IMR-90 (cell line): ENCODE data around the gene LELP1. TPM values are rescaled to one million over a fixed set of nuclear protein-coding genes. Genes with fewer than 3 reads are reported as not detected.

Experiments used
- ATAC-seq: fragments of 200-7000 bp; cut with Tn5 transposase; 2 replicates; pipeline ENCODE4 v1.9.1; 2020; ENCODE audit warnings: low read depth, mild to moderate bottlenecking, moderate library complexity
- BruUV-seq: library from RNA; stranded (reverse); fragments of 400-500 nt; replicated peaks from 2 replicates; lab custom pipeline; 2021; lab: Mats Ljungman, UMichigan
- CTCF ChIA-PET: fragments of 300-600 bp; formaldehyde crosslinking; extraction: SDS; loops from one replicate; lab custom pipeline; 2021; ENCODE audit warnings: antibody characterized with exemption; lab: Yijun Ruan, JAX
- POLR2A ChIA-PET: fragments of 300-600 bp; sonication (Branson Sonifier 250); formaldehyde crosslinking; loops from one replicate; lab custom pipeline; 2022; ENCODE audit warnings: antibody characterized with exemption; ENCODE audit not compliant: unreplicated experiment; lab: Charles Lee
- DNase-seq: peaks from one replicate; pipeline ENCODE4 v3.0.0; 2013
- H2AFZ ChIP-seq: replicated peaks from 2 replicates; pipeline ENCODE3; 2013; ENCODE audit warnings: low read length, mild to moderate bottlenecking; ENCODE audit not compliant: poor library complexity
- H2AK5ac ChIP-seq: 2 replicates; pipeline ENCODE4 v1.6.1; 2013; ENCODE audit warnings: low read depth, low read length, inconsistent platforms
- H2AK9ac ChIP-seq: replicated peaks from 2 replicates; pipeline ENCODE3; 2013; ENCODE audit warnings: mild to moderate bottlenecking, low read depth, low read length, moderate library complexity; ENCODE audit not compliant: poor library complexity
- H2BK120ac ChIP-seq: 2 replicates; pipeline ENCODE4 v1.6.1; 2013; ENCODE audit warnings: low read depth, low read length, inconsistent platforms
- H2BK15ac ChIP-seq: 3 replicates; pipeline ENCODE4 v1.6.1; 2013; ENCODE audit warnings: low read depth, low read length, inconsistent platforms
- H2BK20ac ChIP-seq: 2 replicates; pipeline ENCODE4 v1.6.1; 2013; ENCODE audit warnings: low read depth, mild to moderate bottlenecking, inconsistent platforms, low read length, moderate library complexity
- H2BK5ac ChIP-seq: 2 replicates; pipeline ENCODE4 v1.6.1; 2013; ENCODE audit warnings: mild to moderate bottlenecking, low read depth, low read length, inconsistent platforms; ENCODE audit not compliant: poor library complexity, severe bottlenecking
- H3K14ac ChIP-seq: replicated peaks from 2 replicates; pipeline ENCODE4 v1.6.1; 2013; ENCODE audit warnings: low read depth, low read length, inconsistent platforms
- H3K18ac ChIP-seq: 2 replicates; pipeline ENCODE4 v1.6.1; 2013; ENCODE audit warnings: low read depth, low read length, control low read depth
- H3K23ac ChIP-seq: 2 replicates; pipeline ENCODE4 v1.6.1; 2013; ENCODE audit warnings: low read depth, low read length, inconsistent platforms
- H3K27ac ChIP-seq: 2 replicates; pipeline ENCODE4 v1.5.1; 2013; ENCODE audit warnings: mild to moderate bottlenecking, control low read depth, low read length; ENCODE audit not compliant: insufficient read depth
- H3K27me3 ChIP-seq: 2 replicates; pipeline ENCODE4 v1.6.1; 2013; ENCODE audit warnings: low read length; ENCODE audit not compliant: control insufficient read depth, insufficient read depth
- H3K36me3 ChIP-seq: 2 replicates; pipeline ENCODE4 v1.6.1; 2013; ENCODE audit warnings: low read length, mixed read lengths; ENCODE audit not compliant: control insufficient read depth, insufficient read depth
- H3K4ac ChIP-seq: 2 replicates; pipeline ENCODE4 v1.6.1; 2013; ENCODE audit warnings: low read depth, low read length, inconsistent platforms
- H3K4me1 ChIP-seq: 2 replicates; pipeline ENCODE4 v1.6.1; 2013; ENCODE audit warnings: low read length, mixed read lengths; ENCODE audit not compliant: control insufficient read depth, insufficient read depth
- H3K4me2 ChIP-seq: 2 replicates; pipeline ENCODE4 v1.6.1; 2013; ENCODE audit warnings: low read depth, mild to moderate bottlenecking, control low read depth, low read length, moderate library complexity
- H3K4me3 ChIP-seq: 2 replicates; pipeline ENCODE4 v1.5.1; 2013; ENCODE audit warnings: low read depth, mild to moderate bottlenecking, control low read depth, low read length, moderate library complexity; ENCODE audit not compliant: insufficient read depth
- H3K56ac ChIP-seq: 2 replicates; pipeline ENCODE4 v1.6.1; 2013; ENCODE audit warnings: low read length, inconsistent platforms; ENCODE audit not compliant: insufficient read depth; ENCODE audit errors: extremely low read depth
- H3K79me1 ChIP-seq, 2 experiments: 2 replicates each; pipeline ENCODE4 v1.6.1; 2013; ENCODE audit warnings: low read length in 2 of 2, inconsistent platforms in 1 of 2, low read depth in 1 of 2
- H3K9ac ChIP-seq: 2 replicates; pipeline ENCODE4 v1.6.1; 2013; ENCODE audit warnings: low read depth, low read length, control low read depth
- H3K9me1 ChIP-seq: 2 replicates; pipeline ENCODE4 v1.6.1; 2013; ENCODE audit warnings: low read length, inconsistent platforms; ENCODE audit not compliant: insufficient read depth
- H3K9me3 ChIP-seq: 2 replicates; pipeline ENCODE4 v1.6.1; 2013; ENCODE audit warnings: low read length; ENCODE audit not compliant: control insufficient read depth, insufficient read depth
- H4K20me1 ChIP-seq: 2 replicates; pipeline ENCODE4 v1.6.1; 2013; ENCODE audit warnings: low read length, inconsistent platforms; ENCODE audit not compliant: insufficient read depth
- H4K5ac ChIP-seq: 2 replicates; pipeline ENCODE4 v1.6.1; 2013; ENCODE audit warnings: mild to moderate bottlenecking, low read depth, low read length, control low read depth
- H4K8ac ChIP-seq, 2 experiments: 2 replicates each; pipeline ENCODE4 v1.6.1; 2013; ENCODE audit warnings: low read depth in 2 of 2, low read length in 2 of 2, control low read depth in 1 of 2, inconsistent platforms in 1 of 2
- H4K91ac ChIP-seq: 2 replicates; pipeline ENCODE4 v1.6.1; 2013; ENCODE audit warnings: low read depth, low read length, inconsistent platforms; ENCODE audit not compliant: insufficient read depth
- CEBPB ChIP-seq: IDR thresholded peaks from 2 replicates; pipeline ENCODE4 v1.6.1; 2012; ENCODE audit warnings: low read depth, low read length, improper control_type of control experiment
- CHD1 ChIP-seq: IDR thresholded peaks from 2 replicates; pipeline ENCODE4 v1.6.1; 2012; ENCODE audit warnings: low read depth, low read length, improper control_type of control experiment
- FOS ChIP-seq: fragments of 150-350 bp; IDR thresholded peaks from 2 replicates; pipeline ENCODE4 v1.6.1; 2016; ENCODE audit warnings: low read depth, low read length
- MXI1 ChIP-seq: IDR thresholded peaks from 2 replicates; pipeline ENCODE4 v1.6.1; 2012; ENCODE audit warnings: low read depth, mild to moderate bottlenecking, low read length, moderate library complexity, borderline replicate concordance
- NFE2L2 ChIP-seq: fragments of 150-350 bp; IDR thresholded peaks from 2 replicates; pipeline ENCODE4 v1.6.1; 2016; ENCODE audit warnings: low read depth, mild to moderate bottlenecking, low read length
- RAD21 ChIP-seq: IDR thresholded peaks from 2 replicates; pipeline ENCODE4 v1.6.1; 2012; ENCODE audit warnings: low read length, improper control_type of control experiment
- RCOR1 ChIP-seq: IDR thresholded peaks from 2 replicates; pipeline ENCODE4 v1.6.1; 2012; ENCODE audit warnings: mild to moderate bottlenecking, low read length, improper control_type of control experiment; ENCODE audit not compliant: insufficient replicate concordance
- RFX5 ChIP-seq: IDR thresholded peaks from 2 replicates; pipeline ENCODE4 v1.8.0; 2012; ENCODE audit warnings: low read depth, mild to moderate bottlenecking, low read length, moderate library complexity
- SMC3 ChIP-seq: fragments of 150-350 bp; IDR thresholded peaks from 2 replicates; pipeline ENCODE4 v1.6.1; 2016; ENCODE audit warnings: low read depth, mild to moderate bottlenecking, antibody characterized with exemption, low read length, moderate library complexity
- USF2 ChIP-seq: fragments of 150-350 bp; IDR thresholded peaks from 2 replicates; pipeline ENCODE4 v1.6.1; 2017; ENCODE audit warnings: mild to moderate bottlenecking, antibody characterized with exemption, low read length, low read depth
- WGBS, 2 experiments: methylation state at CpG; one replicate each; pipeline versions ENCODE4 v1.1.5 to v1.1.7; 2013; ENCODE audit warnings: missing lambda C conversion rate in 2 of 2; ENCODE audit not compliant: insufficient read length in 1 of 2; ENCODE audit errors: extremely low coverage in 2 of 2; 5-methylcytosine and 5-hydroxymethylcytosine counted together
- dilution Hi-C: fragments of 300-500 bp; cut with HindIII; formaldehyde crosslinking; loops from one replicate; pipeline ENCODE4 v1.14.3; 2018; ENCODE audit warnings: low sequenced_read_pairs; ENCODE audit not compliant: unreplicated experiment
- in situ Hi-C: fragments of 300-500 bp; cut with MboI; formaldehyde crosslinking; loops from 3 replicates; pipeline ENCODE4 v1.14.3; 2019; ENCODE audit warnings: low sequenced_read_pairs, inconsistent platforms, mixed read lengths
- intact Hi-C: fragments of 100-400 bp; cut with micrococcal nuclease; formaldehyde crosslinking; loops from 2 replicates; pipeline ENCODE4 v1.10.0; 2022
- polyA plus RNA-seq, 3 experiments: library from polyadenylated mRNA; depleted of rRNA; stranded (reverse); fragments of >200 nt; gene quantifications; 2 replicates each; pipeline ENCODE4 v1.2.3, GENCODE V29; 2012; ENCODE audit warnings: low replicate concordance in 1 of 3
- total RNA-seq: library from RNA; depleted of rRNA; stranded (reverse); fragments of >200 nt; gene quantifications from 2 replicates; pipeline ENCODE4 v1.2.3, GENCODE V29; 2012

LELP1 gene
- total and polyA plus RNA-seq, 2 of the 4 experiments (the other 2 are of a cell fraction): not detected

DNA sequence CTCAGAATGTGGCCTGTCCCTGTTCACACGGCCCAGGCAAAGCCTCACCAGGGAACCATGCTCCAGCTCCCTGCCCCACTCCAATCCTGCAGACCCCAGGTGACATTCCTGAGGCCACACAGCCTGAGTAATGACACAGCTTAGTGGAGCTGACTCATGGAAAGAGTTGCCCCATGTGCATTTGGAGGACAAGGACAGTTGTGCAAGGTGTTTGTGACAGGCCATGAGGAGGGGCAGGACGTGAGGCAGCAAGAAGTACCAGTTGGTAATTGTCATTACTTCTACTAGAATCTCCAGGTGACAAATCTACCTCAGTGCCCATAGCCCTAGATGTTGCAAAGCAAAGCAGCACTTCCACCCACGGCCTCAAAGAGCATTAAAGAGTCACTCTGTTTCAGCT, 29.3 kb downstream of the LELP1 start:
- dilution Hi-C loops: no loop called here
- H2BK15ac ChIP-seq: no peak overlapping the region
- DNase-seq: no peak
- H2BK5ac ChIP-seq: no peak overlapping the region
- H3K36me3 ChIP-seq: no peaks in the 10 kb centered on the region
- H3K14ac ChIP-seq: no peak overlapping the region
- no peak overlapping the region for H2BK120ac ChIP-seq
- H2AFZ ChIP-seq: no peak overlapping the region
- no peaks in the 10 kb centered on the region for H3K4me1 ChIP-seq
- WGBS, 2 experiments: no CpG with 5 or more reads among the region's 3 CpGs
- H3K4me3 ChIP-seq: no peak overlapping the region
- no peaks in the 10 kb centered on the region for H3K79me1 ChIP-seq
- H3K4me2 ChIP-seq: no peak overlapping the region
- TF ChIP-seq SMC3: no peak
- no peak for TF ChIP-seq USF2
- no peak for TF ChIP-seq MXI1
- no peak for TF ChIP-seq NFE2L2
- no peak for TF ChIP-seq RAD21
- TF ChIP-seq FOS: no peak
- TF ChIP-seq CHD1: no peak
- TF ChIP-seq RFX5: no peak
- TF ChIP-seq CEBPB: no peak
- no peak for TF ChIP-seq RCOR1
- in situ Hi-C loops: no loop called here
- no peak overlapping the region for H2AK9ac ChIP-seq
- no peaks in the 10 kb centered on the region for H4K20me1 ChIP-seq
- no TSS peak for BruUV-seq
- no peak overlapping the region for H3K18ac ChIP-seq
- H3K56ac ChIP-seq: no peak overlapping the region
- no peak overlapping the region for H3K9ac ChIP-seq
- intact Hi-C loops: no loop called here
- H2AK5ac ChIP-seq: no peak overlapping the region
- ChIA-PET CTCF (no interaction called here), POLR2A (no interaction called here)
- no peak overlapping the region for H4K5ac ChIP-seq
- H3K9me3 ChIP-seq: no peaks in the 10 kb centered on the region
- no peaks in the 10 kb centered on the region for H3K27me3 ChIP-seq
- no peaks in the 10 kb centered on the region for H3K9me1 ChIP-seq
- H4K91ac ChIP-seq: no peak overlapping the region
- H3K23ac ChIP-seq: no peak overlapping the region
- H4K8ac ChIP-seq: no peak overlapping the region
- no peak overlapping the region for H3K27ac ChIP-seq
- no peak overlapping the region for H2BK20ac ChIP-seq
- ATAC-seq: no peak
- H3K4ac ChIP-seq: no peak overlapping the region
